Stimulated activated CD4-positive, alpha-beta T cell treated with anti-CD3 and anti-CD28 coated beads, Interleukin-1b, Interleukin-23, amount 100 ng/mL, for 4 hours (primary cell): ENCODE results near the gene KRT82.

Experiments used
- DNase-seq, 2 donors: peaks; one replicate each; pipeline ENCODE4 v3.0.0-alpha.2; 2020; ENCODE audit warnings: low read depth in 2 of 2

Gene KRT82

DNA sequence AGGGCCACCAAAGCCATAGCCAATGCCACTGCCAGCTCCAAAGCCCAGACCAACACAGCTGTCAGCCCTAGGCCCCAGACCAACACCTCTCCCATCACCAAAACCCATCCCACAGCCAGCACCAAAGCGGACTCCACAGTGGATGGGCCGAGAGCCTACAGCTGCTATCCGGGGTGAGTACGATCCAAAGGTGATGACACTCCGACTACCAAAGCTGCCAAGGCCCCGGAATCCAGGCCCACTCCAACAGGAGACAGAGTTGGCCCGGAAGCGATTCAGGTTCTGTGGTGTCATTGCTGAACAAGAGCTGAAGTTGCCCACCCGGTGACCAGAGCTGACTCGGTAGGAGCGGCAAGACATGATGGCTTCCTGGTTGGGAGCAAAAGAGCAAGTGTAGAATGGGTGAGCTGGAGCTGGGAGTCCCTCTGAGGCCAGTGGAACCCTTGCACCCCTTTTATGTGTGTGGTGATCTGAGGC, 20.9 kb downstream of the KRT82 start, which contains the start of gene KRT84:
KRT84 (minus strand) TSS at position 427 of the 477 bp plus-strand sequence; CDS start at position 360, 67 bp downstream.
- no peak for DNase-seq

DNA sequence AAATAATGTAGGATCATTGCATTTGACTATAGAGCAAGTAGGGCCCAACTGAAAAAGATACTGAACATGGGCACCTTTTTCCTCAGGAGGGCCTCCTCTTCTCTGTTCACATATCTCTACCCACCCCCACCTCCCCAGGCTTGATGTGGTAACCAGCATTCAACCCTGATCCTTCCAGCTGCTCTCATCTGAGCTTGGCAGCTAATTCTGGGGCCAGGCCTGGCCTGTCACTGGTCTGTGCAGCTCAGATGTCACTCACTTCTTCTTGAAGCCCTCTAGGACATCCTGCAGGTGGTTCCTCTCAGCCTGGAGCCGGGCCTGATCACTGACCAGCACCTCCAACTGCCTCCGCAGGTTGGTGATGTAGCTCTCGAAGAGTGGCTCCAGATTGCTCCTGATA, 22.8 kb downstream of the KRT82 start:
- no peak for DNase-seq

DNA sequence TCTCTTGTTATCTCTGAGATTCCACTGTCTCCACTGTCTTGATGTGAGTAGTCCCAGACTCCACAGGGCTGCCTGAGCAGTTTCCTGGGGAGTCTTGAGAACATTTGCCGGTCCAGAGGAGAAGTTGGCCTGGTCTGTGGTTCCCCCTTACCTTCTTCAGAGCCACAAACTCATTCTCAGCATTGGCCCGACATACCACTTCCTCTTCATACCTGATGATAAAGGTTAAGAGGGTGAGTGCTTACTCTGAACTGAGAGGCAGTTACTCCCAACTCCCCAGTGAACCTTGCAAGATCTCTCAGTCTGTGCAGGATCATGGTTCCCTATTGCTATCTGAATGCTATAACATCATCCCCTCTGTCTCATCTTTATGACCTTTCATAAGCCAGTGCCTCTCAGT, 23.3 kb downstream of the KRT82 start:
- no peak for DNase-seq

DNA sequence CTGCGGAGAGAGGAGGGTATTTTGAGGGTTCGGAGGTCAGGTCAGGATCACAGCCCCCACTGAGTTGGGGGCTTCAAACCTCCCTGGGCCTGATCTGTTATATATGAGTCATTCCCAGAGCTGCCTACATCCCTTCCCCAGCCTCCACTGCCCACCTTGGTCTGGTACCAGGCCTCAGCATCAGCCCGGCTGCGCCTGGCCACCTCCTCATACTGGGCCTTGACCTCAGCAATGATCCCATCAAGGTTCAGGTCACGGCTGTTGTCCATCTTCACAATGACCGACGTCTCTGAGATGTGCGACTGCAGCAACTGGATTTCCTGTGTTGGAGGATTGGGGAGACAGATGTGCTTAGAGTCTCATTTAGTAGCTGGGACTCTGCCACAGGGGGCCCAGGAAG, 24.9 kb downstream of the KRT82 start:
- no peak for DNase-seq

DNA sequence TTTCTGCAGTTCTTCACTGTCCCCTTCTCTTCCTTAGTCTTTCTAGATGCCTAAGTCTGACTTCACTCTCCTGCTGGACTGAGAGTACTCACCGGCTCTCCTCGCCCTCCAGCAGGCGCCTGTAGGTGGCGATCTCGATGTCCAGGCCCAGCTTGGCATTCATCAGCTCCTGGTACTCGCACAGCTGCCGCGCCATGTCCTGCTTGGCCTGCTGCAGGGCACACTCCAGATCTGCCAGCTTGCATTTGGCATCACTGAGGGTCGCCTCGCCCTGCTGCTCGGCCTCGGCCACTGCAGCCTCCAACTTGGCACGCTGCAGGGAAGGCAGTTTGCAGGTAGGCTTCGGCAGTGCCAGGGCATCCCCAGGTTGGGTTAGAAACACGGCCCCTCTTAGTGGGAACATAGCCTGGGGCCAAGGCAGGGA, 25.9 kb downstream of the KRT82 start:
- no peak for DNase-seq

DNA sequence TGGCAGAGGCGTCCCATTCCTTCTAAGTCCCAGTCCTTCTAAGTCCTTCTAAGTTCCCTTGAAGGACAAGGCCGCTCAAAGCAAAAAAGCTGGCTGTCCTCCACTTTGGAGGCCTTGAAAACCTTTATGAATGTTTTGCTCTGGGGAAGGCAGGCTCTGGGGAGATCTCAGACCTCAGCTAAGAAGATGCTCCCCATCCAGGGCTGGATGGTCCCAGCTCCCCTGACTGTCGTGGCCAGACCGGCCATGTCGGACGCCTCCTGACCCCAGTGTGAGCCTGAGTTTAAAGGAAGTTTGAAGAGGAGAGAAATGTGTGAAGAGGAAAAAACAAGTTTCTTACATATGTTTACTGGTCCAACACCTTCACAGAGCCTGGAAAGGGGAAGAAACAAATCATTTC, 26.6 kb downstream of the KRT82 start:
- no peak for DNase-seq

DNA sequence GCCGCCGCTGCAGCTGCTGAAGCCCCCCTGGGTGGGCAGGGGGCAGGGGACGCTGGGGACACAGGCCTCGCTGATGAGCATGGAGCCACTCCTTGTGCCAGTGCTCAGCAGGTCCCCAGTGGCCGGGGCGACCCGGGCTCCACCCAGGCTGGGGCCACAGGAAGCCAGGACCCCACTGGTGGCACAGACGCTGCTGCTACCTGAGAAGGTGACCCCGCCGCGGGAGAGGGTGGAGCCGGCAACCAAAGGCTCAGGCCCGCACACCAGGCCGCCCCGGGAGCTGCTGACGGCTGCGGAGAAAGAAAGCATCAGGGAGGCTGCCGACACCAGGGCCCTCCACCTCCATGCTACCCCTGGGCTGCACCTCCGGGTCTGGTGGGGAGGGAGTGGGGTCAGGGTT, 28.0 kb downstream of the KRT82 start:
- DNase-seq: no peak

DNA sequence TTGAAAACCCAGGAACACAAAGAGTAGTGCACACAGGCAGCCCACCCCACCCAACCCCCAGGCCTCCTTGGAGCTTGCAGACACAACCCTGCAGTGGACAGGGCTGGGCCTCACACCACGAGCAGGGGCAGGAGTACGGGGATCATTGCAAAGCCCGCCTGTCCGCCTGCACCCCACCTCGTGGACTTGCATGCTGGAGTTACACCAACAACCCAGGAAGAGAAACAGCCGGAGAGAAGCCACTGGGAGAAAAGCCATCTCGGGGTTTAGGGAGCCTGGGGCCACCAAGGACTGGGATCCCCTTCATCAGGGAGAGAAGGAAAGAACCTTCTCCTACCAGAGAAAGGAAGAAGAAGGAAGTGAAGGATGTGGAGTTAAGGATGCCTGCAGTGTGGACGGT, 28.9 kb downstream of the KRT82 start:
- no peak for DNase-seq

DNA sequence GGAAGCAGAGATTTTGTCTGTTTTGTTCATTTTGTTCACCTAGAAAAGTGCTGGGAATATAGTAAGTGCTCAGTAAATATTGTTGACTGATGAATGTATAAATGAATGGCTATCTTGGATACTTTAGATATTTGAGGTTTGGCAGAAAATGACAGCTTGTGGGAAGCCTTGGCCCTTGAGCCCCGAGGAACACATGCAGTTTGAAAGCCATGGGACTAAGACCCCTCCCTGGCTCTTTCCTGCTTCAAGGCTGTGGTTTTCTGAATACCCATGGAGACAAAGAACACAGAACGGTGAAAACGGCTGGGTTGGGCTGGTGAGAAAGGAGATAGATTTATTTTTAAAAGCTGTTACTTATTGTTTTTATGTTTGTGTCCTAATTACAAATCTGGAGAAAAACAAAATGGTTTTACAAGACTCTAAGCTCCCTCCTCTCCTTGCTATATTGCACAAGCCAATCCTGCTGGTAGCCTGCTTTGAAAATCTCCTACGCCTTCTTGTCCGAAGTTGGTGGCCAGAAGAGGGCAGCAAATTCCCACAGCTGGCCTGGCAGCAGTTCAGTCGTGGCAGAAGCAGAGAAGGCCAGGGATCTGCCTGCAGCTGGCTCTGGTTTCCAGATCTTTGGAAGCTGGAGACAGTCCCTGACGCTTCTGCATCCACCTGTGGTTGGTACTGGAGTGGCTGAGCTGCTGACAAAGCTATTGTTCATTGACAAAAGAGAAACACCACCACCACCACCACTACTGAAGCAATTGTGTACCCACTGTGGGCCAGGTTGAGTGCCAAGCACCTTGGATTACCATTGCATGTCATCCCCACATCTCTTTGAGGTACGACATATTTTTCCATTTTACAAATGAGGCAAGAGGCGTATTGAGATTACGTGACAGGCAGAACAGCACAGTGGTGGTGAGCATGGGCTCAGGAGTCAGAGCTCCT, 33.6 kb downstream of the KRT82 start:
- DNase-seq: peak in 1 of 2 donors; percentile 27

DNA sequence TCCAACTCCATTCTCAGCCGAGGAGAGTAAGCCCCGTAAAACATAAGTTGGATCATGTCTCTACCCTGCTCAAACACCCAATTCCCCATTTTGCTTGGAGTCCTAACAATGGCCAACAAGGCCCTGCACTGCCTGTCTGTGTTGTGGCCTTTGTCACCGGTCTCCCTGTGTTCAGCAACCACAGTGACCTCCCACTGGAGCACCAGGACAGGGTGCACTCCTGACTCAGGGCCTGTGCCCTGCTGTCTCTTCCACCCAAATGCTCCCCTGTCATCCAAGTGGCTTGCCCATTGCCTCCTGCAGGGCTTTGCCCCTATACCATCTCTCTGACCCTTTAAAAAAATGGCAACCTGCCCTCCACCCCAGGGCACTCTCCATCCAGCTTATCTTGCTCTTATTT, 34.4 kb downstream of the KRT82 start:
- no peak for DNase-seq

DNA sequence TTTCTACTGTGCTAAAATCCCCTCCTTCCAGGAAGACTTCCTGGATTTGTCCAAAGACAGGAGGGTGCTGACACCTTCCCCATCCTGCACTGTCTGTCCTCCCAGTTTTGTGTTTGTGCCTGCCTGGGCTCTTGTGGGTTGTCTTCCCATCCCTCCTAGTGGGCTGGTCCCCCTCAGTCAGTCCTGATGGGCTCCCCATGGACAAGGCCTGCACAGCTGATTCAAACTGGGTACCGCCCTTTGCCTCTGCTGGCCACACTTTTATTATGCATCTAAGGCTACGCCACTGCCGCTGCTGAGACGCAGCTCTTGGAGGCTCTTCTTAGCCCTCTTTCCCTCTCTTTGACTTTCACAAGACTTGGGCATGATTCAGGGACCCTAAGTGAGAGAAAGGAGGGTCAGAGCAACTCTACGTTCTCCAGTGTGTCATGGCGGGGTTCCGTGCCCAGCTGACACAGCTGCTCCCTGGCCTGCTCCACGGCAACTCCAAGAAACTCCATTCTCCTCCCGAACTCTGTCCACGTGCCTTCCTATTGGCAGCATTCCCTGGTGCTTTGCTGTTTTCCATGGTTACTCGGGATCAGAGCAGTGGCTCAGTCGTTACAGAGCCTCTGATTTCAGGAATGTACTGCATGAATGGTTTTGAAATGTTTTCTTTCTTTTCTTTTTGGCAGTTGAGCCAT, 35.1 kb downstream of the KRT82 start:
- DNase-seq: no peak

DNA sequence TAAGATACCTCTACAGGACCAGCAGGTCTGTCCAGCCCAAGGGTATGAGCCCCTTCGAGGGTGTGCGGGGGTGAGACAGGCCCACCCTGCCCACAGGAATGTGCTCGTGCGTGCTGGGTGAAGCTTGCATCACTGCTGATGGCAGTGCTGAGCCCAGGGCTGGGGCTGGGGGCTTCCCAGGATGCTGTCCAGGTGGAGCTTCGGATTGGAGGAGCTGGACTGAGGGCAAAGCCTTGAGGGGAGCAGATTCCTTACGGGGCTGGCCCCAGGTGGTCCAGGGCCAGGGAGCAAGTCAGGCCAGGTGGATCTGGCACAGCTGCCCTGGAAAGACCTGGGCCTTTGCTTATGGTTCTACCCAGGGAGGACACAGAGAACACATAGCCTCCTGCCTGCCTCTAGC, 36.3 kb downstream of the KRT82 start:
- no peak for DNase-seq

DNA sequence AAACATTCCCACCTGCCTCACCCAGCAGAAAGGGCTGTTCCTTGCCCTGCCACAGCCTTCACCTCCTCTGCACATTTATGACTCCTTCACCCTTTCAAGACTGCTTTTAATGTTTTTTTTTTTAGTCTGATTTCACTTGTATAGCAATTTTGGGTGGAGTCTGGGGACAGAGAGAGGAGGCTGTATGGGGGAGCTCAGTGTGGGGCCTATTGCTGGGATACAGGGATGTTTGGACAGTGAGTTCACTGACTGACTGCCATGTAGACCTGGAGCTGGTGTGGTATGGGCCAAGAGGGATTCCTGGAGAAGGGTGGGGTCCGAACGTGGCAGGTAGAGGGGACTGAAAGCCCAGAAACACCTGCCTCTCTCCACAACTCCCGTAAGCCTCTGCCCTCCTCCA, 36.9 kb downstream of the KRT82 start:
- no peak for DNase-seq

DNA sequence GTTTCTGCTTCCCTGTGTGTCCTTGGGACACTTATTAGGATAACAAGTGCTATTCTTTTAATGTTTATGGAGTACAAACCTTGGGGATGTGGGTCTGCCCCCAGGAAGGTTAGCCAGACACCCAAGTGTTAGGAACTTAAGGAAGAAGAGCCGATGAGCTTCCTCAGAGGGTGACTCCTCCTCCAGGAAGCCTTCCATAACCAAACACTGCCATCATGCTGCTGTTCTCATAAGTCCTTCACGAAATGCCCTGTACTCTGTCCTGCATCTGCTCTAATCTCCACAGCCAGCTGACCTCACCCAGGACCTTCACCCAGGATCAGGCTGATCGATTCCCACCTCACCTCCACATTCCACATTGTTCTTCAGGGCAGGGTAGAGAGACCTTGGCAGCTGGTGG, 37.6 kb downstream of the KRT82 start:
- DNase-seq: no peak

DNA sequence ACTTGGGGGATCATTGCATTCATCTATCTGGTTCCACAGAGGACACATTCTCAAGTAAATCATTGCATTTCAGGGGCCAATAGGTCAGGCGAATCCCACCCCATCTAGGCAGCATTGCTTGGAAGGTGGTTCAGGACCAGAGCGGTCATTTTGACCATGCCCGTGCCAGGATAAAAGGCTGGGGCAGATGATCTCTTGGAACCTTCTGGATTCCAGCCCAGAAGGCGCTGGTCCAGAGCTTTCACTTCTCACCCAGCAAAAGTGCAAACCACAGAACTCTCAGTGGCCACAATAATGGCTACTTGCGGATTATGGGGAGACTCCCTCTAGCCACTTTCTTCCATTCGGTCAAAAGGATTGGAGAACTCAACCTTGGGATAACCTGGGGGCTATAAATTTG, 38.3 kb downstream of the KRT82 start:
- no peak for DNase-seq

DNA sequence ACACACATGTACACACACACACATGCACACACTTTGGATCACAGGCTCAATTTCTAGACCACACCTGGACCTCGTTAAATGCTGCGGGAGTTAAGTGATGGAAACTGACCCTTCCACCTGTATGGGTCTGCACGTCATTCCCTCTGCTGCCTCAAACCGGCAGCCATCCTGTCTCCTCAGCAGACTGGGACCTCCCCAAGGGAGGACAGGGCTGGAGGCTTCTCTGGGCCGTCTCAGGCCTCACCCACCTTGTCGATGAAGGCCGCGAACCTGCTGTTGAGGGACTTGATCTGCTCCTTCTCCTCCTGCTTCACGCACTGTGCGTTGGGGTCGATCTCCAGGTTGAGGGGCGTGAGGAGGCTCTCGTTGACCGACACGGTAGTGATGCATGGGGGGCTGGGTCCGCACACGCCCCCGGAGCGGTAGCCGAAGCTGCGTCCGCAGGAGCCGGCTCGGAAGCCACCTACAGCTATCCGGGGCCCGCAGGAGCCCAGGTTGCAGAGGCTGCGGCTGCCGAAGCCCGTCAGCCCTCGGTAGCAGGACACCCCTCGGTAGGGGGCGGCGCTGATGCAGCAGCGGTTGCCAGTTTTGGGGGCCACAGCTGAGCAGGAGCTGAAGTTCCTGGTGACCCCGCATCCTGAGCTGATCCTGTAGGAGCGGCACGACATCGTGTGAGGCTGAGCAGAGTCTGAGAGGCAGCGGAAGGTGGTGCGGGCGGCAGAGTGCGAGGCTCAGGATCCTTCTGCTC, 39.2 kb downstream of the KRT82 start, which contains the start of gene KRT85:
KRT85 (minus strand) TSS at position 744 of the 748 bp plus-strand sequence; CDS start at position 668, 76 bp downstream.
- DNase-seq: no peak

DNA sequence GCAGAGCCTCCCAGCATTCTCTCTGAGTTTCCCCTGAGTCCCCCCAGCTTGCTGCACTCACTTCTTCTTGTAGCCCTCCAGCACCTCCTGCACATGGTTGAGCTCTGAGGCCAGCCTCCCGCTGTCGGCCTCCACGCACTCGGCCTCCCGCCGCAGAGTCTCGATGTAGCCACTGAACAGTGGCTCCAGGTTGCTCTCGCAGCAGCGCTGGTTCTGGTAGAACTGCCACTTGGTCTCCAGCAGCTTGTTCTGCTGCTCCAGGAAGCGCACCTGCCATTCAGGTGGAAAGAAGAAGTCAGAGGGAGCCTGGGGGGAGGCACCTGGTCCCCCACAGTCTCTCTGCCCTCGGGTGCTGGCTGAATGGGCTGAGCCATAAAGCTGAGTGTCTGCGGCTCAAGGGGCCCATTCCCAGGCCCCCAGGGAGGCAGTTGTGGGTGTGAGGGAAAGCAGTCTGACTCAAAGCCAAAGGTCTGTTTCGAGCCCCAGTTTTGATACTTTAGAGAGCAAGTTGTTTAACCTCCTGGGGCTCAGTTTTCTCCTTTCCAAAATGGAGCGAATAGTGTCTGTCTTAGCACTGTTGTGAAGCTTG, 41.1 kb downstream of the KRT82 start:
- no peak for DNase-seq

DNA sequence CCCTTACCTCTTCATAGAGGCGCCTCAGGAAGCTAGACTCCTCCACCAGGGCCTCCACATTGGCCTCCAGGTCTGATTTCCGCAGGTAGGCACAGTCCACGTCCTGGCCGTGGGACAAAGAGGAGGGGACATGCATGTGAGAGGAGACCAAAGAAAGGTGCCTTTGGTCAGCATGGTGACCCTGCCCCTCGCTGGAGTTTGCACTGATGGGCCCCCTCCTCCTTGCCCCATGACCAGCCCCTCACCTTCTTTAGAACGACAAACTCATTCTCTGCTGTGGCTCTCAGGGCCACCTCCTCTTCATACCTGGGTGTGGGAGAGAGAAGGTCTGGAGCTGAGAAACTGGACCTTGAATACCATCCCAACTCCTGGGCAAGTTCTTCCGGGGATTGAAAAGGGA, 42.1 kb downstream of the KRT82 start:
- no peak for DNase-seq

DNA sequence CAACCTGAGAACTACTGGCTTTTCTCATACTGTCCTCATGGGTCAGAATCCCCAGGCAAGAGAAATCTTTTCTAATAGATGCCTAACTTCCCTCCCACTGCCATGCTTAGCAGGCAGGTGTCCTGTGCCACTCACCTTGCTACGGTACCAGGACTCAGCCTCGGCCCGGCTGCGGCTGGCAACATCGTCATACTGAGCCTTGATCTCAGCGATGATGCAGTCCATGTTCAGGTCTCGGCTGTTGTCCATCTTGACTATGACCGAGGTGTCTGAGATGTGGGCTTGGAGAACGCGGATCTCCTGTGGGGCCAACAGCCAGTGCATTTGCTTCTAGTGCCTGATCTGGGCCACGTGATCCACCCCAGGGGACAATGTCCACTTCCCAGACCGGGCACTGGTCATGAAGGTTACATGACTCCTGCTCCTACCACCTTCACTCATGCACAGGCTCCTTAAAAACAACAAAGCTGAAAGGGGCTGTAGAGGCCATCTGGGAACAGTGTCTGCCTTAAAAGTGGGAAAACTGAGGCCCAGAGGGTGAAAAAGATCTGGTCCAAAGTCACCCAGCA, 42.9 kb downstream of the KRT82 start:
- no peak for DNase-seq

DNA sequence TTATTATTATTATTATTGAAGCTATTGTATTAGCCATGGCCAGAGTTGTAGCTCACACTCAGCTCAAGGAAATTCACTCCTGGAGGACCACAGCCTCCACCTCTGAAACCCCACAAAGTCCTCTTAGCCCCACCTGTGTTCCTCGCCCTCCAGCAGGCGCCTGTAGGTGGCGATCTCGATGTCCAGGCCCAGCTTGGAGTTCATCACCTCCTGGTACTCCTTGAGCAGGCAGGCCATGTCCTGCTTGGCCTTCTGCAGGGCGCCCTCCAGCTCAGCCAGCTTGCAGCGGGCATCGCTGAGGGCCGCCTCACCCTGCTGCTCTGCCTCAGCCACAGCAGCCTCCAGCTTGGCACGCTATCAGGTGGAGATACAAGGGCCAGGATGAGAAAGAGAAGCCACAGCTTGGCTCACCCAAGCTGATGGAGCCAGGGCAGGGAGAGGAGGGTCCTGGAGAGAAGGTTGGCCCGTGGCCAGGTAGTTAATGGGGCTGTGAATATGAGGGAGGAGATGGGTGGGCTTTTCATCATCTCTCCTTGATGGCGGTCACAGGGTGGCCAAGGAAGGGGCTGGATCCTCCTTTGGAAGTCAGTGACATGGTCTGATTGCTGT, 43.9 kb downstream of the KRT82 start:
- DNase-seq: no peak

DNA sequence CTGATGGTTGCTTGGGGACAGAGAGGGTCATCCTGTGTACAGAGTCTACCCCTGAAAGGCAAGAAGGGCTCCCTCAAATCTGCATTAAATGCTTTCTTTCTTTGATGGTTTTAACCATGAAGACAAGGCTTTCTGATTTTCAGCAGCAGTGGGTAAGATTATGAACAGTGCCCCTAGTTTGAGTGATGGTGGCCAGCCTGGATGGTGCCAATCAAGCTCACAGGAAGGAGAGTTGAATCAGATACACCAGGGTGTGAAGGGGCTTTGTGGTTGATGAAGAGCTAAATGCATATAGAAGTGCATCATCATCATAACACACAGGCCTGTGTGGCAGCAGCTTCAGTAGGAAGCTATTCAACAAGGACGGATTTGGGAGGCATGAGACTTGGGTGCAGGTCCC, 44.6 kb downstream of the KRT82 start:
- no peak for DNase-seq
